Fibroblast of lung (primary cell): ENCODE results near the gene RAPGEF2. TPM values are rescaled to one million over a fixed set of nuclear protein-coding genes. Genes with fewer than 3 reads are reported as not detected.

Source experiments
- DNase-seq, 2 donors: peaks; one replicate each; pipeline versions ENCODE4 v3.0.0 to v3.0.0-alpha.2; 2010; ENCODE audit warnings: low read depth in 2 of 2
- H2AFZ ChIP-seq: 2 replicates; pipeline ENCODE4 v1.5.1; 2012; ENCODE audit warnings: low read length, control low read depth, inconsistent platforms
- H3K27ac ChIP-seq: 2 replicates; pipeline ENCODE4 v1.5.1; 2011; ENCODE audit warnings: low read length, control low read depth; ENCODE audit not compliant: insufficient read depth
- H3K27me3 ChIP-seq: 2 replicates; pipeline ENCODE4 v1.5.1; 2011; ENCODE audit warnings: mild to moderate bottlenecking, low read length; ENCODE audit not compliant: control insufficient read depth, insufficient read depth
- H3K36me3 ChIP-seq: 2 replicates; pipeline ENCODE4 v1.5.1; 2011; ENCODE audit warnings: low read length; ENCODE audit not compliant: control insufficient read depth, insufficient read depth
- H3K4me1 ChIP-seq: 2 replicates; pipeline ENCODE4 v1.5.1; 2011; ENCODE audit warnings: low read length; ENCODE audit not compliant: control insufficient read depth, insufficient read depth; ENCODE audit errors: extremely low read depth
- H3K4me2 ChIP-seq: 2 replicates; pipeline ENCODE4 v1.5.1; 2011; ENCODE audit warnings: low read length, control low read depth; ENCODE audit not compliant: insufficient read depth; ENCODE audit errors: extremely low read depth
- H3K4me3 ChIP-seq, 4 experiments: fragments of 200-600 bp in 1 of 4; sonication (generic) in 1 of 4; replicated peaks in 1 of 4; 2 replicates each; pipeline ENCODE4 v1.5.1; 2011 to 2016; ENCODE audit warnings: low read length in 4 of 4, low read depth in 3 of 4, mild to moderate bottlenecking in 3 of 4, control low read depth in 2 of 4, inconsistent platforms in 1 of 4, mixed read lengths in 1 of 4; ENCODE audit not compliant: insufficient read depth in 1 of 4; ENCODE audit errors: control extremely low read depth in 1 of 4
- H3K79me2 ChIP-seq: 2 replicates; pipeline ENCODE4 v1.5.1; 2012; ENCODE audit warnings: mild to moderate bottlenecking, low read length, inconsistent platforms; ENCODE audit not compliant: control insufficient read depth, insufficient read depth
- H3K9ac ChIP-seq: 2 replicates; pipeline ENCODE4 v1.5.1; 2011; ENCODE audit warnings: mild to moderate bottlenecking, low read length, control low read depth; ENCODE audit not compliant: insufficient read depth
- H3K9me3 ChIP-seq: 2 replicates; pipeline ENCODE4 v1.5.1; 2012; ENCODE audit warnings: low read depth, low read length; ENCODE audit not compliant: control insufficient read depth, insufficient read depth
- H4K20me1 ChIP-seq: 2 replicates; pipeline ENCODE4 v1.5.1; 2011; ENCODE audit warnings: low read length; ENCODE audit not compliant: control insufficient read depth, insufficient read depth; ENCODE audit errors: extremely low read depth
- CTCF ChIP-seq, 2 donors: IDR thresholded peaks in 1 of 2; conservative IDR thresholded peaks in 1 of 2; 1 replicate in 1 of 2; 2 replicates in 1 of 2; pipeline ENCODE4 v1.5.1; 2011 to 2012; ENCODE audit warnings: low read length in 2 of 2, control low read depth in 1 of 2, inconsistent platforms in 1 of 2, low read depth in 1 of 2, mild to moderate bottlenecking in 1 of 2
- EZH2 ChIP-seq: IDR thresholded peaks from 2 replicates; pipeline ENCODE4 v1.5.1; 2012; ENCODE audit warnings: low read length, control low read depth, mild to moderate bottlenecking; ENCODE audit errors: missing control alignments
- polyA plus RNA-seq, 2 donors: library from polyadenylated mRNA; depleted of rRNA in 1 of 2; stranded (reverse) in 1 of 2; unstranded in 1 of 2; fragments of >200 nt; gene quantifications; 2 replicates each; pipeline ENCODE4 v1.2.1, GENCODE V29; 2011 to 2012; ENCODE audit warnings: missing spikeins in 1 of 2
- total RNA-seq: library from RNA; depleted of rRNA; stranded (reverse); fragments of >200 nt; gene quantifications from 2 replicates; pipeline ENCODE4 v1.2.1, GENCODE V29; 2014

Gene RAPGEF2
- total and polyA plus RNA-seq, 2 donors (not counting 1 experiment from before 2014, with no cell fraction given), result 45.5 to 58.5 TPM

GRCh38 chr4:159346681-159347080 is 243.8 kb downstream of the RAPGEF2 start:
- no peak for DNase-seq
- Histone ChIP-seq H3K9ac (no peak overlapping the region), H4K20me1 (no peaks in the 10 kb centered on the region), H3K4me2 (no peak overlapping the region), H3K4me3 (no peak overlapping the region), H3K79me2 (no peaks in the 10 kb centered on the region), H3K9me3 (no peaks in the 10 kb centered on the region), H3K27ac (no peak overlapping the region), H3K27me3 (no peaks in the 10 kb centered on the region), H3K36me3 (peaks cover 3% of the 10 kb centered on the region), H3K4me1 (peaks cover 2% of the 10 kb centered on the region), H2AFZ (no peak overlapping the region)
- TF ChIP-seq CTCF (conservative IDR thresholded peaks at IDR 0.05 in 1 of 2, IDR thresholded peaks at IDR 0.05 in 1 of 2; ENCODE audit: low read depth in 1 of 2, low read length in 2 of 2) (no peak), EZH2 (no peak)

- H3K79me2 ChIP-seq, result no peaks in the 10 kb centered on the region
- no peaks in the 10 kb centered on the region for H4K20me1 ChIP-seq
- DNase-seq, result no peak
- no peaks in the 10 kb centered on the region for H3K4me1 ChIP-seq
- H3K9me3 ChIP-seq, result no peaks in the 10 kb centered on the region
- no peak overlapping the region for H3K4me2 ChIP-seq
- no peak overlapping the region for H2AFZ ChIP-seq
- H3K27me3 ChIP-seq, result no peaks in the 10 kb centered on the region
- H3K4me3 ChIP-seq, result no peak overlapping the region
- TF ChIP-seq CTCF (conservative IDR thresholded peaks at IDR 0.05 in 1 of 2, IDR thresholded peaks at IDR 0.05 in 1 of 2; ENCODE audit: low read depth in 1 of 2, low read length in 2 of 2) (no peak), EZH2 (no peak)
- no peak overlapping the region for H3K27ac ChIP-seq
- no peak overlapping the region for H3K9ac ChIP-seq
- no peaks in the 10 kb centered on the region for H3K36me3 ChIP-seq
Measured at GRCh38 chr4:159347813-159348212, 244.9 kb downstream of the RAPGEF2 start.

GRCh38 chr4:159349332-159349731 is 246.5 kb downstream of the RAPGEF2 start:
- Histone ChIP-seq H3K9me3 (no peaks in the 10 kb centered on the region), H4K20me1 (no peaks in the 10 kb centered on the region), H3K4me3 (no peak overlapping the region), H3K27ac (no peak overlapping the region), H3K4me1 (no peaks in the 10 kb centered on the region), H3K79me2 (no peaks in the 10 kb centered on the region), H2AFZ (no peak overlapping the region), H3K9ac (no peak overlapping the region), H3K36me3 (no peaks in the 10 kb centered on the region), H3K27me3 (no peaks in the 10 kb centered on the region), H3K4me2 (no peak overlapping the region)
- TF ChIP-seq CTCF (conservative IDR thresholded peaks at IDR 0.05 in 1 of 2, IDR thresholded peaks at IDR 0.05 in 1 of 2; ENCODE audit: low read depth in 1 of 2, low read length in 2 of 2) (no peak), EZH2 (no peak)
- DNase-seq, result no peak
